PC-9 (cell line): ENCODE measurements around the gene NFASC. TPM values are rescaled to one million over a fixed set of nuclear protein-coding genes. Genes with fewer than 3 reads are reported as not detected.

Source experiments
- BruUV-seq: library from RNA; stranded (reverse); fragments of 400-500 nt; replicated peaks from 2 replicates; lab custom pipeline; 2021; lab: Mats Ljungman, UMichigan
- CTCF ChIA-PET: fragments of 300-600 bp; sonication (Branson Sonifier 250); formaldehyde crosslinking; loops from one replicate; lab custom pipeline; 2022; ENCODE audit warnings: antibody characterized with exemption; lab: Charles Lee
- POLR2A ChIA-PET: fragments of 300-600 bp; sonication (Branson Sonifier 250); formaldehyde crosslinking; loops from one replicate; lab custom pipeline; 2022; ENCODE audit warnings: antibody characterized with exemption; ENCODE audit not compliant: unreplicated experiment; lab: Charles Lee
- DNase-seq, 2 experiments: peaks; one replicate each; pipeline versions ENCODE4 v3.0.0 to v3.0.0-alpha.2; 2015 to 2022; ENCODE audit warnings: mixed read lengths in 1 of 2
- H2AFZ ChIP-seq: fragments of 200-600 bp; sonication (generic); 2 replicates; pipeline ENCODE4 v1.8.1; 2017; ENCODE audit warnings: antibody characterized with exemption
- H3F3A ChIP-seq: fragments of 200-600 bp; sonication (generic); 2 replicates; pipeline ENCODE4 v1.8.1; 2017; ENCODE audit warnings: antibody characterized with exemption, mild to moderate bottlenecking, low read depth; ENCODE audit not compliant: insufficient read depth
- H3K27ac ChIP-seq: fragments of 200-600 bp; sonication (generic); 2 replicates; pipeline ENCODE4 v1.6.1; 2016; ENCODE audit warnings: mixed run types
- H3K27me3 ChIP-seq: fragments of 200-600 bp; sonication (generic); 2 replicates; pipeline ENCODE4 v1.6.1; 2016; ENCODE audit warnings: low read depth, mixed run types; ENCODE audit not compliant: insufficient read depth
- H3K36me3 ChIP-seq: fragments of 200-600 bp; sonication (generic); 2 replicates; pipeline ENCODE4 v1.6.1; 2016; ENCODE audit warnings: low read depth, mixed run types
- H3K4me1 ChIP-seq: fragments of 200-600 bp; sonication (generic); replicated peaks from 2 replicates; pipeline ENCODE4 v1.6.1; 2016; ENCODE audit warnings: mixed run types; ENCODE audit not compliant: insufficient read depth
- H3K4me2 ChIP-seq: fragments of 200-600 bp; sonication (generic); 2 replicates; pipeline ENCODE4 v1.6.1; 2017; ENCODE audit warnings: mixed run types
- H3K4me3 ChIP-seq: fragments of 200-600 bp; sonication (generic); 2 replicates; pipeline ENCODE4 v1.6.1; 2016; ENCODE audit warnings: mixed run types
- H3K79me2 ChIP-seq: fragments of 200-600 bp; sonication (generic); 2 replicates; pipeline ENCODE4 v1.6.1; 2017; ENCODE audit warnings: low read depth, mixed run types
- H3K9me2 ChIP-seq: fragments of 200-600 bp; sonication (generic); 2 replicates; pipeline ENCODE4 v1.8.1; 2017; ENCODE audit warnings: mild to moderate bottlenecking; ENCODE audit not compliant: insufficient read depth
- H3K9me3 ChIP-seq: fragments of 200-600 bp; sonication (generic); 2 replicates; pipeline ENCODE4 v1.8.1; 2016; ENCODE audit warnings: low read depth; ENCODE audit not compliant: insufficient read depth
- H4K20me1 ChIP-seq: fragments of 200-600 bp; sonication (generic); 2 replicates; pipeline ENCODE4 v1.8.1; 2017; ENCODE audit not compliant: insufficient read depth
- CTCF ChIP-seq: fragments of 200-600 bp; sonication (generic); conservative IDR thresholded peaks from 2 replicates; pipeline ENCODE4 v1.6.1; 2017; ENCODE audit warnings: mixed run types, antibody characterized with exemption, mild to moderate bottlenecking, moderate library complexity
- EZH2 ChIP-seq: fragments of 200-600 bp; sonication (generic); IDR thresholded peaks from 2 replicates; pipeline ENCODE4 v1.8.0; 2017; ENCODE audit warnings: antibody characterized with exemption, low read depth
- intact Hi-C: fragments of 100-400 bp; cut with micrococcal nuclease; formaldehyde crosslinking; loops from one replicate; pipeline ENCODE4 v1.10.0; 2022; ENCODE audit not compliant: unreplicated experiment
- total RNA-seq: library from RNA; stranded (reverse); gene quantifications from 2 replicates; pipeline ENCODE4 v1.2.3, GENCODE V29; 2021

NFASC gene
- total RNA-seq, 1 experiment from 2014 or later: not detected

GRCh38 chr1:205041998-205042910 is 171.6 kb downstream of the NFASC start:
- no peak for TF ChIP-seq CTCF
- TF ChIP-seq EZH2: no peak
- Histone ChIP-seq H3K79me2 (no peaks in the 10 kb centered on the region), H3K27ac (no peak overlapping the region), H3K27me3 (peaks cover 98% of the 10 kb centered on the region), H3K4me3 (no peak overlapping the region), H3K36me3 (no peaks in the 10 kb centered on the region), H3K9me3 (no peaks in the 10 kb centered on the region), H3K4me2 (no peak overlapping the region), H3K4me1 (no peaks in the 10 kb centered on the region), H2AFZ (no peak overlapping the region), H3F3A (no peaks in the 10 kb centered on the region), H3K9me2 (no peaks in the 10 kb centered on the region), H4K20me1 (no peaks in the 10 kb centered on the region)
- CTCF ChIA-PET: no interaction called here
- POLR2A ChIA-PET: interaction anchor here (0.7 kb wide), 1 partner anchor 71 kb away, joined by 3 read pairs; no protein-coding TSS in a partner anchor
- no peak for DNase-seq
- intact Hi-C loops: no loop called here
- no TSS peak for BruUV-seq

- CTCF ChIA-PET: no interaction called here
- H3K9me3 ChIP-seq: no peaks in the 10 kb centered on the region
- H3K4me1 ChIP-seq: no peaks in the 10 kb centered on the region
- H4K20me1 ChIP-seq: no peaks in the 10 kb centered on the region
- no peaks in the 10 kb centered on the region for H3K36me3 ChIP-seq
- H3F3A ChIP-seq: no peaks in the 10 kb centered on the region
- no peak within 1 kb of the TSS for H2AFZ ChIP-seq
- H3K79me2 ChIP-seq: no peaks in the 10 kb centered on the region
- no peaks in the 10 kb centered on the region for H3K9me2 ChIP-seq
- intact Hi-C loops: no loop called here
- peaks cover 98% of the 10 kb centered on the region for H3K27me3 ChIP-seq
- POLR2A ChIA-PET: interaction anchor here (0.7 kb wide), 1 partner anchor 70 kb away, joined by 3 read pairs; no protein-coding TSS in a partner anchor
- TF ChIP-seq EZH2: no peak
- no peak for TF ChIP-seq CTCF
- H3K4me3 ChIP-seq: no peak within 1 kb of the TSS
- H3K27ac ChIP-seq: no peak within 1 kb of the TSS
- H3K4me2 ChIP-seq: no peak within 1 kb of the TSS
- BruUV-seq: no TSS peak
- no peak for DNase-seq
Measured at GRCh38 chr1:205042911-205043806, 172.5 kb downstream of the NFASC start, which contains the start of gene CNTN2. Gene CNTN2, plus strand, starts transcription at chr1:205043212. Its CDS starts 9,974 bp downstream, at chr1:205053186.

GRCh38 chr1:205043866-205044265 is 173.2 kb downstream of the NFASC start:
- no peaks in the 10 kb centered on the region for H3K9me2 ChIP-seq
- no peaks in the 10 kb centered on the region for H3K4me1 ChIP-seq
- H3F3A ChIP-seq: no peaks in the 10 kb centered on the region
- no peak overlapping the region for H3K4me2 ChIP-seq
- H3K4me3 ChIP-seq: no peak overlapping the region
- CTCF ChIA-PET: no interaction called here
- no peak overlapping the region for H2AFZ ChIP-seq
- no peaks in the 10 kb centered on the region for H3K36me3 ChIP-seq
- BruUV-seq: no TSS peak
- no peak for DNase-seq
- no peak overlapping the region for H3K27ac ChIP-seq
- POLR2A ChIA-PET: no interaction called here
- no peaks in the 10 kb centered on the region for H3K79me2 ChIP-seq
- H3K27me3 ChIP-seq: peaks cover 98% of the 10 kb centered on the region
- no peak for TF ChIP-seq EZH2
- no peak for TF ChIP-seq CTCF
- H3K9me3 ChIP-seq: no peaks in the 10 kb centered on the region
- intact Hi-C loops: no loop called here
- no peaks in the 10 kb centered on the region for H4K20me1 ChIP-seq
